HG03439 (cell line): ENCODE results near the gene CMTM4.
"Not testable (repeated sequence)": the region's sequence is repeated elsewhere in the genome, so short reads cannot be mapped to it uniquely, and the experiment has no call there.

ENCODE experiments used
- ATAC-seq: cut with Tn5 transposase; IDR thresholded peaks from one replicate; pipeline ENCODE4 v1.9.1; 2021; ENCODE audit warnings: mild to moderate bottlenecking, moderate library complexity; ENCODE audit not compliant: unreplicated experiment

The CMTM4 gene

GRCh38 chr16:66617728-66618127 is 78.8 kb downstream of the CMTM4 start:
- no peak for ATAC-seq

- ATAC-seq, result no peak
These were observed 79.5 kb downstream of the CMTM4 start for GRCh38 chr16:66617010-66617434.

GRCh38 chr16:66616592-66616991 is 80.0 kb downstream of the CMTM4 start:
- no peak for ATAC-seq

GRCh38 chr16:66616169-66616568 is 80.4 kb downstream of the CMTM4 start:
- no peak for ATAC-seq

- no peak for ATAC-seq
These were observed 82.3 kb downstream of the CMTM4 start for GRCh38 chr16:66614161-66614802.

- no peak for ATAC-seq
These were observed 84.1 kb downstream of the CMTM4 start for GRCh38 chr16:66612422-66612821.

- ATAC-seq, result not testable (repeated sequence)
These were observed 84.6 kb downstream of the CMTM4 start for GRCh38 chr16:66611911-66612310.

GRCh38 chr16:66610111-66610820 is 86.3 kb downstream of the CMTM4 start:
- no peak for ATAC-seq

- ATAC-seq, result no peak
These were observed 87.4 kb downstream of the CMTM4 start for GRCh38 chr16:66609139-66609510.

- peak; percentile 43 for ATAC-seq
These were observed 88.1 kb downstream of the CMTM4 start for GRCh38 chr16:66608241-66609138.

GRCh38 chr16:66605979-66606751 is 90.4 kb downstream of the CMTM4 start:
- ATAC-seq, result no peak

GRCh38 chr16:66605177-66605978 is 91.2 kb downstream of the CMTM4 start:
- peak; percentile 7 for ATAC-seq

GRCh38 chr16:66604376-66605176 is 92.0 kb downstream of the CMTM4 start, which contains the start of gene CMTM3:
Gene CMTM3, plus strand, starts transcription at chr16:66604704. Its CDS starts 102 bp downstream, at chr16:66604806.
- peak; percentile 53 for ATAC-seq

- no peak for ATAC-seq
These were observed 92.8 kb downstream of the CMTM4 start for GRCh38 chr16:66603537-66604375.

GRCh38 chr16:66601471-66601870 is 95.1 kb downstream of the CMTM4 start:
- ATAC-seq, result no peak

GRCh38 chr16:66600477-66600876 is 96.1 kb downstream of the CMTM4 start:
- ATAC-seq, result no peak

- no peak for ATAC-seq
These were observed 96.8 kb downstream of the CMTM4 start for GRCh38 chr16:66599726-66600125.

- ATAC-seq, result no peak
These were observed 98.4 kb downstream of the CMTM4 start for GRCh38 chr16:66598111-66598510.
